CD4-positive, alpha-beta T cell treated with Interleukin-21 for 1 hour (primary cell): ENCODE measurements around the gene AK8.
"Not testable (repeated sequence)": the region's sequence is repeated elsewhere in the genome, so short reads cannot be mapped to it uniquely, and the experiment has no call there.

ENCODE experiments used
- DNase-seq: peaks from one replicate; pipeline ENCODE4 v3.0.0-alpha.2; 2020

AK8 gene

GRCh38 chr9:132795511-132796303, 82.4 kb downstream of the AK8 start:
- DNase-seq, result no peak

DNA sequence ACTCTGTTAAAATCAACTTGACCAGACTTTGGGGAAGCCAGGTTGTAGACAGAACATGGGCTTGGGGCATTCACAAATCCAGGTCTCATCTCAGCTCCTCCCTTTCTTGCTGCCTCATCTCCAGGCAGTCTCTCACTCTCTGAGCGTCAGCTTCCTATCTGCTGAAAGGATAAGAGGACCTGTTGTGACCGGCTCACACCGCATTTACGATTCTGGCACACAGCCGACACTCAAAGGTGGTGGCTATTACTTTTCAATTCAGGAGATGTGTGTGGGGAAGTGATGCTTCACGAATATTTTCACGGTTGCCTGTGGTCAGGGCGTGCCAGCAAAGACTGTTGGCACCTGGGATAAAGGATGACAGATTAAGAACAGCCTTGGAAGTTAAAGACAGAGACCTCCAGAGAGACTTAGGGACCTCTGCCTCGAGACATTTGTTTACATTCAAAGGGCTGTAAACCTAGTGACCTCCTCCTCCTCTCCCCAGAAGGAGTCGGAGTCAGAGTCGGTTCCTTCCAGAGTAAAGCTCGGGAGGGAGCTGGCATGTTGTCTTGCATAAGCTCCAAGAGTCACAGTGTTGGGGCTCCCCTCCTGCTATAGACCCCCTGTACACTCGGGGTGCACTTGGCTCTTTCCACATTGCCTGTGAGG, 83.2 kb downstream of the AK8 start:
- no peak for DNase-seq

DNA sequence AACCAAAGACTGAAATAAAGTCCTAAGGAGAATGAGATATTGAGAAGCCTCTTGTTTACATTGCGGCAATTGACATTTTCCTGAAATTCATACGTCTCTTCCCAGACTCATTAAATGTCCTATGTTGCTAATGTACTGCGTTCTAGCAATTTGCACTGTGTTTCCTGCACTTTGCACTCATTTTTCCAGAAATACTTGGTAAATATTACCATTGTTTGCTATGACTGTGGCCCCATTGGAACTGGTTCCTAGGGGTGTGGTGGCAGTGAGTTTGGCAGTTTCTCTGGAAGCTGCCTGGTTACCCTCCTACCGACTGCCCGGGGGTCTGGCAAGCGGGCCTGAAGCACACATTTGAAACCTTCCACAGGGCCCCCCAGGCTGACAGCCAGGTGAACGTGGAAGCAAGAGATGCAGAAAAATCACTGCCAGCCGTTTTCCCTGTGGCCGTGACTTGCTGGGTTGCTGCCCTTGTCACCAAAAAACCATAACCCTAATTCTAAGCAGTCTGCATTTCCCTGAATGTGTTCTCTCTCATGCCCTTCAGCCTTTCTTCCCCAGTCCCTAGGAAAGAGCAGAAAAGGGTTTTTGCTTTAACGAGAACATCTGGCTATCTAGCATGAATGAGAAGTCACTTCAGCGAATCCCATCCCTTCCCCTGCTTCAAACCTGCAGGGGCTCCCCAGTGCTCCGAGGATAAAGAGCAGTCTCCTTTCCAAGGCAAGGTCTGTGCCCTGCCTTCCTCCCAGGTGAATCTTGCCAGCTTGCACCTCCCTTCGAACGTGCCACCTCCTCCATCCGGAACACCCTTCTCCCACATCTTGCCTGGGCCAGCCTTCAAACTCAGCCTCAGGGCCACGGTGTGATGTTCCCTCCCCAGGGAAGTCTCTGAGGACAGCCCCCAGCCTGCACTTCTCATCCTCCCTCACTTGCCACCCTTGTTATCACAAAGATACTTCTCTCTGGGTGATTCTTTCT, 84.2 kb downstream of the AK8 start:
- DNase-seq, result no peak

DNA sequence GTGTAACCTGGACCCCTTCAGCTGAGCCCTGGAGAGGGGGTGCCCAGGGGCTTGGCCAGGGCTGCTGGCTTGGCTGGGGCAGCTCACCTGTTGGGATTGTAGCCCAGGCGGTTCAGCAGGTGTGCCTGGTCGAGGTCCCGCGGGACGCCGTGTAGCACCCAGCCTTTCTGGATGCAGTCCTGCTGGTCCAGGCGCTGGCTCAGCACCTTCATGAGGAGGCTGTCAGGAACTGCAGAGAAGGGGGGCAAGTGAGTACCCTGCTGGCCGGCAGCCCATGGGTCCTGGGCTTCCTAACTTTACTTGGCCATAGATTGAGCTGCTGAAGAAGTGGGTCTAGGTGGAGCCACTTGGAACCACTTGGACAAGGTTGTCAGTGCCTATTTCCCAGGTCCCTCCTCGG, 85.5 kb downstream of the AK8 start:
- DNase-seq, result no peak

GRCh38 chr9:132791699-132792240, 86.3 kb downstream of the AK8 start:
- DNase-seq, result no peak

GRCh38 chr9:132789719-132790118, 88.4 kb downstream of the AK8 start:
- no peak for DNase-seq

DNA sequence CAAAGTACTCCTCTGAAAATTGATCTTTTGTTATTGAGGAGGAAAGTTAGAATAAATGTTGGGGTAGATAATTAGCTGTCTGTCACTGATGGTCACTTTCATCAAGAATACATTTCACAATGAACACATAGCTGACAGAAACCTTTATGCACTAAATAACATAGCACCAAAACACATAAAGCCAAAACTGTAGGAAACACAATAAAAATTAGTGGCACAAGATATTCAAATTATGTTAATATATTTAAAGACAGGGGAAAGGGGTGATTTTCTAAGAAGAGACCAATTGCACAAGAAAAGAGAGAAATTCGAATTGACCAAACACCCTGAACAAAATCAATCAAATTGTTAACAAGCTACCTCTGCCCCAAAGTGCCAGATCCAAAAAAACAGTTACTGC, 89.7 kb downstream of the AK8 start:
- no peak for DNase-seq

GRCh38 chr9:132787748-132788159, 90.3 kb downstream of the AK8 start:
- DNase-seq, result no peak

- no peak for DNase-seq
Measured at GRCh38 chr9:132784286-132784830, 93.7 kb downstream of the AK8 start.

- no peak for DNase-seq
Measured at GRCh38 chr9:132783006-132783405, 95.1 kb downstream of the AK8 start.

GRCh38 chr9:132782037-132782436, 96.0 kb downstream of the AK8 start:
- no peak for DNase-seq

DNA sequence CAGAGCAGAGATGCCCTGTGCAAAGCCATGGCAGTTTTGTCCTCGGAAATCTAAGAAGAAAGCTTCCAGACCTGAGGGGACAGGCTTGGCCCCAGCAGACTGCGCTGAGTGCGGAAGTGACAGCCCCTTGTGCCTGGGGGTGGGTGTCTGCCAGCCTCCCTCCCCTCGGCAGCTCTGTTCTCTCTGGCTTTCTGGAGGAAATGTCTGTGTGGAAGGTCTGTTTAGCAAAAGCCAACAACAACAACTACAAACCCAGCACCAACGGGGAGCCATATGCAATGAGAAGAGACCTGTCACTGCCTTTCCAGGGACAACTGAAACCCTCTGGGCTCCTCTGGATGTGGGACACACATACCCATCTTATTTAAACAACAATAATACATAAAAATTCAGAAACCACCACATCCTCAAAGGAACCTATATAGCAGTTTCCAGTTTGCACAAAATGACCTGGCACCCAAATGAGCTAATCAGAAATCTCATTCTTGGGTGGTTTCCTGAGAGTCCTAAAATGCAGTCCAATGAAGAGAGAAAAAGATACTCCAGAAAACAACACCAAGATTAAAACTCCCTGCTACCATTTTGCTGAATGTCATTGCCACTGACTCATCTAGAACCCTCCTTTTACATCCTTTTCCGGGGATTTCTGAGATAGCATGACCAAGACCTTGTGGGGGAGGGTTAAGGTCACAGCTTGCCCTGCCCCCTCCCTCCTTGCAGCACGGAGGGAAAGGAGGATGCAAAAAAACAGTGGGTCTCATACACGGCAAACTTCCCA, 97.7 kb downstream of the AK8 start:
- no peak for DNase-seq

DNA sequence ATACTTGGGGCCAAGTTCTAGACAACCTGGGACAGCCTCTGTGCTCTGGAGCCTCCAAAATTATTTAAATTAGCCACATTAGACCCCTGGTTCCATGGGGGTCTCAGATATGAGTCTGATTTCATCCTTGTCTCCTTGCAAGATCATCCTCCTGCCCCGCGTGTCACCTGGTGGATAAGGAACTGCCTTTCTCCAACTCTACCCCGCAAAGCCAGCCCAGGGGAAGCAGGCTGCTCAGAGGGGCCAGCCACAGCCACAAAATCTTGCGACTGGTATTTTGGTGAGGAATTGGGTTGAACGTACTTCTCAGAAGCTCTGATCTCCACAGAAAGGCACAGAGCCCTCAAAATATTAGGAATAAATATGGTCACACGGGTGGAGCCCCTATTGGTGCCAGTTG, 101.2 kb downstream of the AK8 start:
- DNase-seq, result no peak

DNA sequence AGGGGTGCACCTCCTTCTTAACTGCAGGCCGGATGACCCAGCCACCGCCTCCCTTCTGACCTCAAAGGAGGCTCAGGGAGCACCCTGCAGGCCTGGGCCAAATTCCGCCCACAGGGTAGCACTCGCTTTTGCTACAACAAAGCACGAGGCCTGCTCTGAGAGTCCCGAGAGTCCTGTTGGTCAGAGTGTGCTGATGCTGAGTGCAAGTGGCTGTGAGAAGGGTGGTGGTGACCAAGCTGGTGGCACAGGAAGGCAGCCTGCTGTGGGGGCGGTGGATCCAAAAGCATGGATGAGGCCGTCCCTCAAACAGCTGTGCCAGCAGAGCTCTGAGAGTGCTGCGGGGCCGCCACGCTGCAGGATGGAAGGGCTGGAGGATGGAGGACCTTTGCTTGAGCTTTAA, 101.8 kb downstream of the AK8 start:
- DNase-seq, result no peak

DNA sequence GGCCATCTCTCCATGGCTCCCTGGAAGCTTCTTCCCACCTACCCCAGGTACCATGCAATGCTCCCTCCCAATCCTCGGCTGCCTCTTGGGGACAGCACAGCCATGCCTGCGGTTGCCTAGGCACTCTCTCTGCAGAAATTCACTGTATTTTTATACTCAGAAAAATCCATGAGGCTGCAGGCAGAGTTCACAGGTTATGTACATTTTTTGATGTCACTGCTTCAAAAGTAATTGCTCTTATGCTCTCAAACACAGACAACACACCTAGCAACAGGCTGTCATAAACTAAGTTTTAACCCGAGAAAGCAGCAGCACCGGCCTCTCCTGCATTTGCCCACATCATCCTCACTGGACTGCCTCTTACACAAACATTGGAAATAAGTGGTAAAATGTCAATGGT, 102.4 kb downstream of the AK8 start:
- DNase-seq, result no peak

DNA sequence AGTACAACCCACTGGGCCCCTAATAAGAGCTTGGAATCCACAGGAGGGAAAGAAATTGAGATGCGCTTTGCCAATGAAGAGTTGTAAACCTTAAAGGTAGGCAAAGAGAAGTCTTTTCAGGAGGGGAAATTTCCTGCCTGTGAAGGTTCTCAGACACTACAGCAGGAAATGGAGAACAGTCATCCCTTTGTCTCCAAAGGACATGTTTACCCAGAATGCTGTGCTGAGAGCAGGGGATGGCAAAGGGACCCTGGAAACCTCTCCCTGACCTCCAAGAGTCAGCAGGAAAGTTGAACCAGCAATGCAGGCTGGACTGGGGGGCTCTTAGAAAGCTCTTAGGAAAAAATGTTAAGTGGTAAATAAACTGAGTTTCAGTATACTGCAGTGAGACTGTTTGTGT, 103.2 kb downstream of the AK8 start:
- no peak for DNase-seq

DNA sequence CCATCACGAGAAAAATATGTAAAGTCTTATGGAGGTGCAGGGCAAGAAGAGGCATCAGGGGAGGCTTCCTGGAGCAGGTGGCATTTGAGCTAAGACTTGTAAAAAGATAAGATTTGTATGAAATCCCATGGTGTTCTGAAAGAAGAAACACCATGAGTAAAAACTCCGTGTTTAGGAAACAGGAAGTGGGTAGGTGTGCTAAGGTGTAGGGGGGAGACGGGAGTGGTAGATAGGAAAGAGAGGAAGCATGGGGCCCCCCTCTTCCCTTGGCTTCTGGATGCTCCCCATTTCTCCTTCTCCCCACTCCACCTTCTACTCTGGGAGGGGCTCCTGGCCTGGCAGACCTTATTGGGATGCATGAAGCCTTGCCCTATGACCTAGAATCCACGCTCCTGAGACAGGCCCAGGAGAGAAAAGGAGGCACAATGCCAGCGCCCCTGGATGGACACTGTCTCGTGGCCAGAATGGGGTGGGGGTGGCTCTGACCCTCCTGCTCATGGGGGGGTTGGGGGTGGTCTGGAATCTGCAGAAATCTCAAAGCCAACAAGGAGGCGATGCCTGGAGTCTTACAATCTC, 104.2 kb downstream of the AK8 start:
- DNase-seq, result no peak

GRCh38 chr9:132773093-132773492, 105.0 kb downstream of the AK8 start:
- DNase-seq, result no peak

DNA sequence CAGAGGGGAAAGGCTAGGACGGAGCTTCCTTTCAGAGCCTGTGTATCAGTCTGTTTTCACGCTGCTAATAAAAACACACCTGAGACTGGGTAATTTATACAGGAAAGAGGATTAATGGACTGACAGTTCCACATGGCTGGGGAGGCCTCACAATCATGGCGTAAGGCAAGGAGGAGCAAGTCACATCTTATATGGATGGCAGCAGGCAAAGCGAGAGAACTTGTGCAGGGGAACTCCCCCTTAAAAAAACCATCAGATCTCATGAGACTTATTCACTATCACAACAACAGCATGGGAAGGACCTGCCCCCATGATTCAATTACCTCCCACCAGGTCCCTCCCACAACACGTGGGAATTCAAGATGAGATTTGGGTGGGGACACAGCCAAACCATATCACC, 106.3 kb downstream of the AK8 start:
- not testable (repeated sequence) for DNase-seq

DNA sequence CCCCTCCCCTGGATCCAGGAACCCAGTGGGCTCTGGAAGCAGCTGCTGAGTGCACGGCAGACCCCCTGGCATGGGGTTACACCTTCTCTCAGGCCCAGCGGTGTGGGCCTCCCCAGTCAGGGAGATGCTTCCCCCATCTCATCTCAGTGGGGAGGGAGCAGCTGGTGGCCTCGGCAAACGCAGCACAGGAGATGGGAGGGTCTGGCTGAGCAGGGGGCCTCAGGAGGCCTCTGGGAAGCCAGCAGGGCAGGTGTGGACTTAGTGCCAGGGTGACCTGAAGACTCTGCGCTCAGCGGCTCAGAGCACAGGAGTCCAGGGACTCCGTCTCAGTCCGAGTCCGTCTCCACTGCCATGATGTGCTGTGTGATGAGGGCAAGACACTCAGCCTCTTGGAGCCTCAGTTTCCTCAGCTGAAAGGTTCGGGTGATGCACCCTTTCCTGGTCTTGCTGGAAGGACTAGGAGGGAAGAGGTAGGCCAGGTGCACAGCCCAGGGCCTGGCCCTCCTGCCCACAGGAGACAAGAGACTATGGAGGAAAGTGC, 107.2 kb downstream of the AK8 start:
- no peak for DNase-seq
